Measurements from ENCODE around the gene CAPZA1.

Gene CAPZA1

DNA sequence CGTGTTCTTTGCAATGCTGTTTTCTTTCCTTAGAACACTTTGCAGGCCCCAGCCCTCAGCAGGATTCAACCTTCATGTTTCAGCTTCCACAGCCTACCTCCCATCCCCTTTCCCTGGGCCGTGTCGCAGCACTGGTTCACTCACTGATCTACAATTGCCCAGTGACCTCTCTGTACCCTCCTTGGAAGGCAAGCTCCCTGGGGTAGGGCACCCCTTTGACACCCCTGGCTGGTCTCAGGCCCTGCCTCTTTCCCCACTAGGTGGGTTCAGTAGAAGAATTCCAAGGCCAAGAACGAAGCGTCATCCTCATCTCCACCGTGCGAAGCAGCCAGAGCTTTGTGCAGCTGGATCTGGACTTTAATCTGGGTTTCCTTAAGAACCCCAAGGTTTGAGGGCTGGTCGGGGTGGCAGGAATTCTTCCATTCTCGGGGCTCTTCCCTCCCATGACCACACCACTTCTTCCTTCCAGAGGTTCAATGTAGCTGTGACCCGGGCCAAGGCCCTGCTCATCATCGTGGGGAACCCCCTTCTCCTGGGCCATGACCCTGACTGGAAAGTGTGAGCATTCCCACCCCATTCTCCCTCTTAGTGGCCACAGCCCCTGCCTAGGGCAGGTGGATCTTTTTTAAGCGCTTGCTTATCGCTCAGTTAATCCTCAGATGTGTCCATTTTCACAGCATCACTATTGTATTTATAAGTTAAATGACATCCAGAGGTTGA, 80.0 kb downstream of the CAPZA1 start:
- Histone ChIP-seq H3K27ac (peak overlapping the region; percentile 58), H3K79me2 (ENCODE audit: insufficient read depth, low read depth) (peaks cover 10% of the 10 kb centered on the region), H3K9ac (peak overlapping the region; percentile 39; the same call in 1 of the 2 replicates), H3K36me3 (ENCODE audit: insufficient read depth) (no peaks in the 10 kb centered on the region), H3K27me3 (ENCODE audit: insufficient read depth, low read depth) (no peaks in the 10 kb centered on the region), H4K20me1 (ENCODE audit: insufficient read depth) (no peaks in the 10 kb centered on the region), H2AFZ (ENCODE audit: low read depth) (no peak overlapping the region), H3K4me3 (IDR thresholded peaks at IDR 0.05; ENCODE audit: insufficient read depth, low read depth, low read length) (no peak overlapping the region), H3K4me1 (ENCODE audit: low read depth, poor library complexity, severe bottlenecking) (peaks cover 57% of the 10 kb centered on the region), H3K4me2 (peak overlapping the region; percentile 87)
- TF ChIP-seq, protein P1, sequence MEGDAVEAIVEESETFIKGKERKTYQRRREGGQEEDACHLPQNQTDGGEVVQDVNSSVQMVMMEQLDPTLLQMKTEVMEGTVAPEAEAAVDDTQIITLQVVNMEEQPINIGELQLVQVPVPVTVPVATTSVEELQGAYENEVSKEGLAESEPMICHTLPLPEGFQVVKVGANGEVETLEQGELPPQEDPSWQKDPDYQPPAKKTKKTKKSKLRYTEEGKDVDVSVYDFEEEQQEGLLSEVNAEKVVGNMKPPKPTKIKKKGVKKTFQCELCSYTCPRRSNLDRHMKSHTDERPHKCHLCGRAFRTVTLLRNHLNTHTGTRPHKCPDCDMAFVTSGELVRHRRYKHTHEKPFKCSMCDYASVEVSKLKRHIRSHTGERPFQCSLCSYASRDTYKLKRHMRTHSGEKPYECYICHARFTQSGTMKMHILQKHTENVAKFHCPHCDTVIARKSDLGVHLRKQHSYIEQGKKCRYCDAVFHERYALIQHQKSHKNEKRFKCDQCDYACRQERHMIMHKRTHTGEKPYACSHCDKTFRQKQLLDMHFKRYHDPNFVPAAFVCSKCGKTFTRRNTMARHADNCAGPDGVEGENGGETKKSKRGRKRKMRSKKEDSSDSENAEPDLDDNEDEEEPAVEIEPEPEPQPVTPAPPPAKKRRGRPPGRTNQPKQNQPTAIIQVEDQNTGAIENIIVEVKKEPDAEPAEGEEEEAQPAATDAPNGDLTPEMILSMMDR (conservative IDR thresholded peaks at IDR 0.05; ENCODE audit: low read depth, low read length) = no peak

DNA sequence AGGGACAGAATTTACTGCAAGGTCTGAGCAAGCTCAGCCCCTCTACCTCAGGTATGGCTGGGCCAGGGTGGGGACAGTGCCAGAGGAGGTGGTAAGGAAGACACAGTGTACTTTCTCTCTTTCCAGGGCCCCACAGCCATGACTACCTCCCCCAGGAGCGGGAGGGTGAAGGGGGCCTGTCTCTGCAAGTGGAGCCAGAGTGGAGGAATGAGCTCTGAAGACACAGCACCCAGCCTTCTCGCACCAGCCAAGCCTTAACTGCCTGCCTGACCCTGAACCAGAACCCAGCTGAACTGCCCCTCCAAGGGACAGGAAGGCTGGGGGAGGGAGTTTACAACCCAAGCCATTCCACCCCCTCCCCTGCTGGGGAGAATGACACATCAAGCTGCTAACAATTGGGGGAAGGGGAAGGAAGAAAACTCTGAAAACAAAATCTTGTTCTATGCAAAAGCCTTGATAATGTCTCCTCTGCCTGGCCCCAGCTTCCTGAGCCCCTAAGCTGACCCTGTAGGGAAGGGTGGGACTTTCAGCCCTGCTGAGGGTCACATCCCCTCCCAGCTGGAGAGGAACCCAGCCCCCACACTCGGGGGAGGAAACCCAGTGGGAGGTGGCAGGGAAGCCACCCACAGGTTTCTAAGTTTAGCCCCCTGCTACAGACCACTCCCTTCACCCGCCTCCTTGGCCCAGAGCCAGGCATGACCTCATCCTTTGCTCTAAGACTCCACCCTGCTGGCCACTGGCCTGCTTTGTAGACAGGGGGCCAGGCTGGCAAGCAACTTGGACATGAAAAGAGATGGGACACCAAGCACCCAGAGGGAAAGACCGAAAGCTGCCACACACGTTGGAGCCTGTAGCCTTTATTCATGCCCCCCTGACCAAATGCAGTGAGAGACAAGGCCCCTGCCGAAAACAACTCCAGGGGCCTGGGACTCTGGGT, 80.9 kb downstream of the CAPZA1 start:
- Histone ChIP-seq H3K4me3 (IDR thresholded peaks at IDR 0.05; ENCODE audit: insufficient read depth, low read depth, low read length) (peak overlapping the region; percentile 46), H2AFZ (ENCODE audit: low read depth) (no peak overlapping the region), H3K79me2 (ENCODE audit: insufficient read depth, low read depth) (peaks cover 14% of the 10 kb centered on the region), H4K20me1 (ENCODE audit: insufficient read depth) (no peaks in the 10 kb centered on the region), H3K27me3 (ENCODE audit: insufficient read depth, low read depth) (no peaks in the 10 kb centered on the region), H3K4me2 (peak overlapping the region; percentile 87), H3K4me1 (ENCODE audit: low read depth, poor library complexity, severe bottlenecking) (peaks cover 57% of the 10 kb centered on the region), H3K27ac (peak overlapping the region; percentile 58), H3K9ac (peak overlapping the region; percentile 39; the same call in 1 of the 2 replicates), H3K36me3 (ENCODE audit: insufficient read depth) (no peaks in the 10 kb centered on the region)
- TF ChIP-seq, protein P1 (conservative IDR thresholded peaks at IDR 0.05; ENCODE audit: low read depth, low read length) = no peak

DNA sequence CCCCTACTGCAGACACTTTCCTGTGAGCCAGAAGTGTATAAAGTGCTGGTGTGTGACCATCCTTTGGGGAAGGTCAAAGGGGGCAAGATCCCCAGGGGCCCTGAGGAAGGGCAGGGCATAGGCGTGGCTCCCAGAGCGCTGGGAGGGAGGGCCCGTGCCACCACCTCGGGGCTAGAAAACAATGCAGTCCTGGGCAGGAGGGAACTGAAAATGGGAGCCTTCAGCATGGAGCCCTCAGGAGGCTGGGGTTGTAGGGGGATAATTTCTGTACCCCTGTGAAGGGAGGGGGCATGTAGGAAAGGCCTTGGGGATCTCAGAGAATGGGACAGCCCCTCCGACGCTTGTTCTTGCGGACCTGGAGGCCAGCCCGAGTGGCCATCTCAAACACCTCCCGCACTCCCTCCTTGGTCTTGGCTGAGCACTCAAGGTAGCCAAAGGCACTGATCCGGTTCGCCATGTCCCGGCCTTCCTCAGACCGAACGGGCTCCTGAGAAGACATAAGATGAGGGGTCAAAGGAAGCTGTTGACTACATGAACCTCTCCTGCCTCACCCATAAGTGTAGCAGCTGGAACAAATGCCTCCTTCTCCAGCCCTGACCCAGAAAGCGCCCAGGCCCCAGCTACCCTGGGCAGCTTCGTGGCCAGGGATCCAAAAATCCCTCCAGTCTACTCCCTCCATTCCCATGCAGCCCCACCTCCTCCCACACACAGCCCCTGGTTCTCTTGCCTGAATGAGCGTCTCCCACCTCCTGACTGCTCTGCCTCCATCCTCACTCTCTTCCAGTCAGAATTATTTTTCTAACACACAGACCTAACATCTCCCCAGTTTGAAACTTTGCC, 81.8 kb downstream of the CAPZA1 start:
- peak overlapping the region; percentile 58 for H3K27ac ChIP-seq

More for the DNA sequence above, 81.8 kb downstream of the CAPZA1 start:
- Histone ChIP-seq H3K27me3 (ENCODE audit: insufficient read depth, low read depth) (no peaks in the 10 kb centered on the region), H3K9ac (peak overlapping the region; percentile 39; the same call in 1 of the 2 replicates), H3K4me3 (IDR thresholded peaks at IDR 0.05; ENCODE audit: insufficient read depth, low read depth, low read length) (peak overlapping the region; percentile 46), H3K36me3 (ENCODE audit: insufficient read depth) (no peaks in the 10 kb centered on the region), H3K4me1 (ENCODE audit: low read depth, poor library complexity, severe bottlenecking) (peaks cover 57% of the 10 kb centered on the region), H3K79me2 (ENCODE audit: insufficient read depth, low read depth) (peaks cover 17% of the 10 kb centered on the region), H3K4me2 (peak overlapping the region; percentile 87; the same call in 1 of the 2 replicates), H4K20me1 (ENCODE audit: insufficient read depth) (no peaks in the 10 kb centered on the region), H2AFZ (ENCODE audit: low read depth) (no peak overlapping the region)
- TF ChIP-seq, protein P1 (conservative IDR thresholded peaks at IDR 0.05; ENCODE audit: low read depth, low read length) = no peak

All from KMS-11 (cell line).